Right lobe of liver (tissue), 5 donors: ENCODE data around the gene PDPR. TPM values are rescaled to one million over a fixed set of nuclear protein-coding genes. Genes with fewer than 3 reads are reported as not detected.

Experiments
- small RNA-seq, 2 experiments: library from RNA; depleted of rRNA; stranded (forward); fragments of <200 nt; gene quantifications; one replicate each; pipeline ENCODE3, GENCODE V24; 2016
- total RNA-seq, 6 experiments: library from RNA; depleted of rRNA in 2 of 6; stranded (reverse); fragments of >200 nt in 2 of 6; fragmentation: NEBNext Ultra II Directional in 3 of 6; extraction: Animal tissue kit (Norgen Biotek cat#: 25700) in 3 of 6; gene quantifications; one replicate each; pipeline versions ENCODE4 v1.1.0 to v1.2.4, GENCODE V29; 2016 to 2023
- donor health status: DM: no; HTN: no; CAD: no.
- donor health status: DM: no; HTN: no; CAD: no.
- donor health status: DM: no; HTN: yes; CAD: no.
- donor health status: DM: no; HTN: yes; CAD: no.

Gene PDPR
- total RNA-seq, 6 experiments from 2014 or later: 6.5 to 10.1 (median 8.3) TPM

Small RNA genes within 50 kb of the gene (small RNA-seq; reads per million reads assigned to genes)
- 0 reads per million in 2 experiments for gene AC009060.2

Other genes starting within 250 kb of the PDPR start
- 1 to 10 TPM in 1 of 6 experiments, under 1 TPM in 3, not detected in 2; 0.11 to 1.1 (median 0.79) TPM for gene CLEC18A, start 163.0 kb upstream of the PDPR start, total RNA-seq
- gene CLEC18C, start 59.5 kb downstream of the PDPR start, total RNA-seq: under 1 TPM in 4 of 6 experiments, not detected in 2; 0.10 to 0.56 (median 0.47) TPM
- gene EXOSC6, start 137.6 kb downstream of the PDPR start, total RNA-seq: 10 to 100 TPM in 3 of 6 experiments, 1 to 10 TPM in 3; 6.1 to 13.1 (median 10.2) TPM
- 10 to 100 TPM; 74.2 to 91.8 (median 80.7) TPM for gene AARS1, start 175.2 kb downstream of the PDPR start, total RNA-seq
- 10 to 100 TPM; 15.2 to 32.3 (median 20.0) TPM for gene DDX19B, start 184.9 kb downstream of the PDPR start, total RNA-seq
- gene DDX19A, start 232.6 kb downstream of the PDPR start, total RNA-seq: 10 to 100 TPM; 14.0 to 30.0 (median 18.1) TPM